ENCODE data around the gene NDUFA6. TPM values are rescaled to one million over a fixed set of nuclear protein-coding genes. Genes with fewer than 3 reads are reported as not detected.
"Not testable (repeated sequence)": the region's sequence is repeated elsewhere in the genome, so short reads cannot be mapped to it uniquely, and the experiment has no call there.

NDUFA6 gene
- total RNA-seq, 2 experiments from 2014 or later, result 90.7 to 102 TPM

DNA sequence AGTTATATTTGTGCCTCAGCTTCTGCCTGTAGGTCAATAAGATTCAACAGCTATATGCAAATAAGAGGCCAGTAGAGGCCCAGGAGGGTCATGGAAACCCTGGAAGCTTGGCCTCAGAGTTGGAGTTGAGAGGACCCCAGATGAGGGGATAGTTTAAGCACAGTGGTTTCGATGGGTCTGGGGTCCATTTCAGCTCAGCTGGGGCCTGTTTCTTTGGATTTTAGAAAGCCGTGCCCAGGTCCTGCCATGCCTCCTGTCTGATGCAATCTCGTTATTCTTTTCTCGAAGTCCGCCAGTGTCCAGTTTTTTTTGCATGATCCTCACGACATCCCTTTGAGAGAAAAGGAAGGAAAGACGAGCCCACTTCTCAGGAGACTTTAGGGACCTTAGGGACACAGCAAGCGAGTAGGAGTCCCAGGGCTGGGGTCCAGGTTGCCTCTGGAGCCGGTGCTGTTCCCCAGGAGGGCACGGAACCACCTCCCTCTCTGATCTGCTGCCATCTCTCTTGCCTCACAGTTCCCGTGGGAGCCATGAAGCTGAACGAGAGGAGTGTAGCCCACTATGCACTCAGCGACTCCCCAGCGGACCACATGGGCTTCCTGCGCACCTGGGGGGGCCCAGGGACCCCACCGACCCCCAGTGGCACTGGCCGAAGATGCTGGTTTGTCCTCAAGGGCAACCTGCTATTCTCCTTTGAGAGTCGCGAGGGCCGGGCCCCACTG lies 13.6 kb downstream of the NDUFA6 start:
- Mint-ChIP-seq H3K9me3 (ENCODE audit: insufficient read depth) (no peaks in the 10 kb centered on the region), H3K27ac (no peak overlapping the region), H3K36me3 (ENCODE audit: low read depth) (peaks cover 14% of the 10 kb centered on the region), H3K4me3 (no peak overlapping the region), H3K27me3 (ENCODE audit: low read depth) (no peaks in the 10 kb centered on the region), H3K4me1 (ENCODE audit: low read depth) (peaks cover 42% of the 10 kb centered on the region)
- no peak for DNase-seq
- no peak for ATAC-seq
- ChIA-PET POLR2A (no interaction called here), CTCF (interaction anchor here (0.7 to 2.3 kb wide), 4 partner anchors 10 to 109 kb away, joined by 3 to 20 read pairs (median 6); partner anchors contain the start of gene NDUFA6)

GRCh38 chr22:42074846-42075676 lies 15.5 kb downstream of the NDUFA6 start:
- DNase-seq (no peak), ATAC-seq (no peak)
- ChIA-PET CTCF (interaction anchor here (1.4 to 2.3 kb wide), 4 partner anchors 15 to 118 kb away, joined by 4 to 20 read pairs (median 6); partner anchors contain the start of gene NDUFA6), POLR2A (interaction anchor here (0.7 to 1.8 kb wide), 2 partner anchors 15 to 294 kb away, joined by 3 to 9 read pairs; partner anchors contain the start of gene NDUFA6)
- Mint-ChIP-seq H3K4me3 (peak overlapping the region; percentile 49), H3K36me3 (ENCODE audit: low read depth) (peaks cover 4% of the 10 kb centered on the region), H3K4me1 (ENCODE audit: low read depth) (peaks cover 45% of the 10 kb centered on the region), H3K27me3 (ENCODE audit: low read depth) (no peaks in the 10 kb centered on the region), H3K27ac (peak overlapping the region; percentile 48), H3K9me3 (ENCODE audit: insufficient read depth) (no peaks in the 10 kb centered on the region)

- Mint-ChIP-seq H3K36me3 (ENCODE audit: low read depth) (peaks cover 2% of the 10 kb centered on the region), H3K27ac (peak within 1 kb of the TSS; percentile 57), H3K27me3 (ENCODE audit: low read depth) (no peaks in the 10 kb centered on the region), H3K4me3 (peak within 1 kb of the TSS; percentile 50), H3K4me1 (ENCODE audit: low read depth) (peaks cover 48% of the 10 kb centered on the region), H3K9me3 (ENCODE audit: insufficient read depth) (no peaks in the 10 kb centered on the region)
- no peak for ATAC-seq
- ChIA-PET POLR2A (interaction anchor here (0.7 kb wide), 1 partner anchor 17 kb away, joined by 5 read pairs; no protein-coding TSS in a partner anchor), CTCF (no interaction called here)
- DNase-seq, result peak; percentile 51
Measured at GRCh38 chr22:42074132-42074811, 16.3 kb downstream of the NDUFA6 start, which contains the start of gene PHETA2. TSS of gene PHETA2 (plus strand) at chr22:42074248. CDS start at chr22:42077294, 3,046 bp downstream.

- no peaks in the 10 kb centered on the region for H3K27me3 Mint-ChIP-seq (ENCODE audit: low read depth)
- ATAC-seq (no peak), DNase-seq (no peak)
- H3K4me1 Mint-ChIP-seq (ENCODE audit: low read depth), result peaks cover 44% of the 10 kb centered on the region
- peaks cover 5% of the 10 kb centered on the region for H3K36me3 Mint-ChIP-seq (ENCODE audit: low read depth)
- ChIA-PET CTCF (no interaction called here), POLR2A (interaction anchor here (0.7 kb wide), 1 partner anchor 18 kb away, joined by 5 read pairs; no protein-coding TSS in a partner anchor)
- peak overlapping the region; percentile 48 for H3K4me3 Mint-ChIP-seq
- H3K27ac Mint-ChIP-seq, result peak overlapping the region; percentile 57
- H3K9me3 Mint-ChIP-seq (ENCODE audit: insufficient read depth), result no peaks in the 10 kb centered on the region
Measured at GRCh38 chr22:42073621-42074041, 16.9 kb downstream of the NDUFA6 start.

GRCh38 chr22:42072606-42073330 lies 17.8 kb downstream of the NDUFA6 start:
- DNase-seq (no peak), ATAC-seq (no peak)
- no peak overlapping the region for H3K4me3 Mint-ChIP-seq
- ChIA-PET POLR2A (no interaction called here), CTCF (no interaction called here)
- no peaks in the 10 kb centered on the region for H3K9me3 Mint-ChIP-seq (ENCODE audit: insufficient read depth)
- H3K27ac Mint-ChIP-seq, result peak overlapping the region; percentile 7
- H3K27me3 Mint-ChIP-seq (ENCODE audit: low read depth), result no peaks in the 10 kb centered on the region
- H3K4me1 Mint-ChIP-seq (ENCODE audit: low read depth), result peaks cover 39% of the 10 kb centered on the region
- H3K36me3 Mint-ChIP-seq (ENCODE audit: low read depth), result peaks cover 7% of the 10 kb centered on the region

DNA sequence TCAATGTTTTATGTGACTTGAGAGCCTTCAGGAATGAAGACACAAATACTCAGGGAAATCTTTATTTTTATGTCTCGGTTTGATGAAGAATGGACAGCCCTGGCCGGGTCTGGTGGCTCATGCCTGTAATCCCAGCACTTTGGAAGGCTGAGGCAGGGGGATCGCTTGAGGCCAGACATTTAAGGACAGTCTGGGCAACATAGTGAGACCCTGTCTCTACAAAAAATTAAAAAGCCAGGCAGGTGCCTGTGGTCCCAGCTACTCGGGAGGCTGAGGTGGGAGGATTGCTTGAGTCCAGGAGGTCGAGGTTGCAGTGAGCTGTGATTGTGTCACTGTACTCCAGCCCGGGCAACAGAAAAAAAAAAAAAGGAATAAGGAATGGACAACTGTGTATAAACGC lies 19.1 kb downstream of the NDUFA6 start:
- not testable (repeated sequence) for H3K27me3 Mint-ChIP-seq (ENCODE audit: low read depth); DNase-seq; ATAC-seq; H3K9me3 Mint-ChIP-seq (ENCODE audit: insufficient read depth)
- peak overlapping the region; percentile 93 for H3K27ac Mint-ChIP-seq
- H3K36me3 Mint-ChIP-seq (ENCODE audit: low read depth), result peaks cover 14% of the 10 kb centered on the region
- H3K4me3 Mint-ChIP-seq, result peak overlapping the region; percentile 86
- CTCF ChIA-PET, result interaction anchor here (1.3 to 1.9 kb wide), 4 partner anchors 8 to 131 kb away, joined by 5 to 9 read pairs (median 5); partner anchors contain the start of genes NDUFA6 and SMDT1
- POLR2A ChIA-PET, result interaction anchor here (0.6 to 3.3 kb wide), 4 partner anchors 8 to 290 kb away, joined by 3 to 26 read pairs (median 4); partner anchors contain the start of genes SMDT1 and WBP2NL
- peaks cover 39% of the 10 kb centered on the region for H3K4me1 Mint-ChIP-seq (ENCODE audit: low read depth)

DNA sequence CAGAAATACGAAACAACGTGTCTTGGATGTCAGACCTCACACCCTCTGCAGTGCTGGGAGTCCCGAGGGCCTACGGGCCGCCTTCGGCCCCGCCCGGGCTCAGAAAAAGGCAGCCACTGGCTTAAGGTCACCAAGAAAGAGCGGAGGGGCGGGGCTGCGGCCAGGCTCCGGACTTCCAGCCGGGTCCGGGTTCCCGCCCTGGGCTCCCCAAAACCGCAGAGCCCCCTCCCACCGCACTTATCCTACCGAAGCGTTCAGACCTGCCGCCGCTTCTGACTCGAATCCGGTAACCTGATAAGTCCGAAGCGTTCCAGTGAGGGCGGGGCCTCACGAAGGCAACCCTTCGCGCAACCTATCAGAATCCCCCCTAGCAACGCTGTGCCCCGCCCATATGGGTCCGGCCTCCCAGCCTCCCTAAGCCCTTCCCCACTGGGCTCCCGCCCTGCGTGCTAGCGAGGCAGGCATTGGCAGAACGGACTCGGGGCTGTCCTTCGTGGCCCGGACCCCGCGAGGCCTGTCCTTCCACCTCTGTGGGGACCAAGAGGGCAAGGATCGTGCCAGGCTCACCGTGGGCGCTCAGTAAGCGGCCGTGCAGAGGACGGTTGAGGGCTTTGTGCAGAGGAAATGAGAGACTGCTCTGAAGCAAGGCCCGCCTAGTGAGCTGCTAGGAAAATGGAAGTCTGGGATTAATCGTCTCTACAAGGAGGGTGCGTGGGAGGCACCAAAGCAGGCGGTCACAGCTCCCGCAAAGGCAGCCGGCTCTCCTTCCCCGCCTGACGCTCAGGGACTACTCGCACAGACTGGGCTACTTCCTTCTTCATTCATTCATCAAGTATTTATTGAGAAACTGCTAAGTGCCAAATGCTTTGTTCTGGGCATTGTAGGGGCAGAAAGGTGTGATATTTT lies 19.8 kb downstream of the NDUFA6 start, which contains the start of gene NAGA:
TSS of gene NAGA (minus strand) at position 296 of the 906 bp plus-strand sequence. CDS start 515 bp downstream, outside the sequence.
- Mint-ChIP-seq H3K27me3 (ENCODE audit: low read depth) (no peaks in the 10 kb centered on the region), H3K27ac (peak within 1 kb of the TSS; percentile 93), H3K4me3 (peak within 1 kb of the TSS; percentile 86), H3K36me3 (ENCODE audit: low read depth) (peaks cover 17% of the 10 kb centered on the region), H3K4me1 (ENCODE audit: low read depth) (peaks cover 39% of the 10 kb centered on the region), H3K9me3 (ENCODE audit: insufficient read depth) (no peaks in the 10 kb centered on the region)
- DNase-seq, result peak; percentile 97
- POLR2A ChIA-PET, result interaction anchor here (0.9 to 3.3 kb wide), 7 partner anchors 9 to 289 kb away, joined by 3 to 26 read pairs (median 4); partner anchors contain the start of genes NDUFA6, SMDT1 and WBP2NL
- peak; percentile 99 for ATAC-seq
- CTCF ChIA-PET, result interaction anchor here (0.5 to 1.9 kb wide), 8 partner anchors 9 to 386 kb away, joined by 3 to 9 read pairs (median 5); partner anchors contain the start of genes NDUFA6, SMDT1 and WBP2NL

- CTCF ChIA-PET, result interaction anchor here (0.5 to 1.9 kb wide), 7 partner anchors 10 to 387 kb away, joined by 3 to 9 read pairs (median 3); partner anchors contain the start of genes NDUFA6 and WBP2NL
- POLR2A ChIA-PET, result interaction anchor here (1.0 to 3.3 kb wide), 5 partner anchors 10 to 127 kb away, joined by 3 to 26 read pairs (median 5); partner anchors contain the start of genes NDUFA6, SMDT1 and WBP2NL
- ATAC-seq (no peak), DNase-seq (peak; percentile 36)
- Mint-ChIP-seq H3K4me1 (ENCODE audit: low read depth) (peaks cover 37% of the 10 kb centered on the region), H3K4me3 (peak overlapping the region; percentile 86), H3K36me3 (ENCODE audit: low read depth) (peaks cover 25% of the 10 kb centered on the region), H3K9me3 (ENCODE audit: insufficient read depth) (no peaks in the 10 kb centered on the region), H3K27me3 (ENCODE audit: low read depth) (no peaks in the 10 kb centered on the region), H3K27ac (peak overlapping the region; percentile 93)
Measured at GRCh38 chr22:42069801-42070516, 20.6 kb downstream of the NDUFA6 start.

- Mint-ChIP-seq H3K27ac (no peak overlapping the region), H3K9me3 (ENCODE audit: insufficient read depth) (no peaks in the 10 kb centered on the region), H3K27me3 (ENCODE audit: low read depth) (no peaks in the 10 kb centered on the region), H3K4me3 (no peak overlapping the region), H3K36me3 (ENCODE audit: low read depth) (peaks cover 27% of the 10 kb centered on the region), H3K4me1 (ENCODE audit: low read depth) (peaks cover 33% of the 10 kb centered on the region)
- ChIA-PET CTCF (interaction anchor here (1.0 kb wide), 1 partner anchor 23 kb away, joined by 3 read pairs; no protein-coding TSS in a partner anchor), POLR2A (interaction anchor here (3.3 kb wide), 1 partner anchor 11 kb away, joined by 26 read pairs; the partner anchor contains the start of gene SMDT1)
- ATAC-seq, result no peak
- no peak for DNase-seq
Measured at GRCh38 chr22:42068291-42068690, 22.3 kb downstream of the NDUFA6 start.
